GM12878 (cell line): Measurements from ENCODE around the gene TCF4.

Source experiments
- EP300 ChIP-seq, 2 experiments: fragments of 150-350 bp in 1 of 2; IDR thresholded peaks; 2 replicates each; pipeline ENCODE4 v1.6.1; 2011 to 2012; ENCODE audit warnings: low read depth in 2 of 2, low read length in 2 of 2, borderline replicate concordance in 1 of 2, improper control_type of control experiment in 1 of 2, inconsistent platforms in 1 of 2; ENCODE audit not compliant: control insufficient read depth in 1 of 2
- ESRRA ChIP-seq: IDR thresholded peaks from 2 replicates; pipeline ENCODE4 v1.6.1; 2012; ENCODE audit warnings: mild to moderate bottlenecking, low read length, improper control_type of control experiment
- HCFC1 ChIP-seq: fragments of 150-350 bp; IDR thresholded peaks from 2 replicates; pipeline ENCODE4 v1.6.1; 2014; ENCODE audit warnings: low read length
- HDAC2 ChIP-seq: fragments of 200-600 bp; sonication (generic); IDR thresholded peaks from 2 replicates; pipeline ENCODE4 v1.6.1; 2017
- NR2F1 ChIP-seq: fragments of 450-650 bp; conservative IDR thresholded peaks from 2 replicates; pipeline ENCODE4 v1.6.1; 2017; ENCODE audit warnings: mild to moderate bottlenecking
- POLR2AphosphoS5 ChIP-seq: IDR thresholded peaks from 2 replicates; pipeline ENCODE4 v1.6.1; 2011; ENCODE audit warnings: mild to moderate bottlenecking, low read length, inconsistent platforms
- RFX5 ChIP-seq: IDR thresholded peaks from 2 replicates; pipeline ENCODE4 v1.6.1; 2011; ENCODE audit warnings: low read depth, low read length, improper control_type of control experiment
- TARDBP ChIP-seq: IDR thresholded peaks from 2 replicates; pipeline ENCODE4 v1.6.1; 2016; ENCODE audit warnings: borderline replicate concordance
- TF ChIP-seq, protein P1 (sequence below), 3 experiments: IDR thresholded peaks in 2 of 3; conservative IDR thresholded peaks in 1 of 3; 2 replicates each; pipeline ENCODE4 v1.5.1; 2011; ENCODE audit warnings: low read depth in 3 of 3, low read length in 3 of 3, mild to moderate bottlenecking in 3 of 3, control low read depth in 2 of 3, moderate library complexity in 2 of 3, inconsistent platforms in 1 of 3, mixed read lengths in 1 of 3; ENCODE audit not compliant: control insufficient read depth in 2 of 3, insufficient read depth in 1 of 3; ENCODE audit errors: extremely low read depth in 1 of 3
- TF ChIP-seq, protein P2 (sequence below): fragments of 450-650 bp; IDR thresholded peaks from 2 replicates; pipeline ENCODE4 v1.6.1; 2017; ENCODE audit warnings: mild to moderate bottlenecking
- TF ChIP-seq, protein P3 (sequence below): IDR thresholded peaks from 2 replicates; pipeline ENCODE4 v1.6.1; 2012; ENCODE audit warnings: low read length, inconsistent platforms
- TF ChIP-seq, protein P4 (sequence below): fragments of 150-350 bp; IDR thresholded peaks from 2 replicates; pipeline ENCODE4 v1.6.1; 2014; ENCODE audit warnings: mild to moderate bottlenecking, low read depth, low read length

DNA sequence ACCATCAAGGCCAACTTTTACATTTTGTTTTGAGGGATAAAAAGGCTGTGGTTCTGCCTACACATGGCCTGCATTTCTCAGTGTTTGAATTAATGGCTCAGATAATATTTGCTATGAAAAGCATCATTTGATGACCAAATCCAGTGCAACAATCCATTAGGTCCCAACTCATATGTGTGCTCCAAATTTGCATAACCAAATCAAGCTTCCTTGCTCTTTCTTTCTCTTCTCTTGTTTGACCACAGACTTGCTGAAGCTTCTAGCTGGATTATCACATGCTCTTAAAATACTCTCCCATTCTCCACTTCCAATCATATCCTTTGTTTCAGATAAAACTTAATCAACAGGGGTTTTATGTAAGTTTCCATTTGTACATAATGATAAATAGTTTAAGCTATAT, 147.0 kb downstream of the TCF4 start:
- no peak for TF ChIP-seq HDAC2
- TF ChIP-seq NR2F1 = no peak
- TF ChIP-seq, protein P1, sequence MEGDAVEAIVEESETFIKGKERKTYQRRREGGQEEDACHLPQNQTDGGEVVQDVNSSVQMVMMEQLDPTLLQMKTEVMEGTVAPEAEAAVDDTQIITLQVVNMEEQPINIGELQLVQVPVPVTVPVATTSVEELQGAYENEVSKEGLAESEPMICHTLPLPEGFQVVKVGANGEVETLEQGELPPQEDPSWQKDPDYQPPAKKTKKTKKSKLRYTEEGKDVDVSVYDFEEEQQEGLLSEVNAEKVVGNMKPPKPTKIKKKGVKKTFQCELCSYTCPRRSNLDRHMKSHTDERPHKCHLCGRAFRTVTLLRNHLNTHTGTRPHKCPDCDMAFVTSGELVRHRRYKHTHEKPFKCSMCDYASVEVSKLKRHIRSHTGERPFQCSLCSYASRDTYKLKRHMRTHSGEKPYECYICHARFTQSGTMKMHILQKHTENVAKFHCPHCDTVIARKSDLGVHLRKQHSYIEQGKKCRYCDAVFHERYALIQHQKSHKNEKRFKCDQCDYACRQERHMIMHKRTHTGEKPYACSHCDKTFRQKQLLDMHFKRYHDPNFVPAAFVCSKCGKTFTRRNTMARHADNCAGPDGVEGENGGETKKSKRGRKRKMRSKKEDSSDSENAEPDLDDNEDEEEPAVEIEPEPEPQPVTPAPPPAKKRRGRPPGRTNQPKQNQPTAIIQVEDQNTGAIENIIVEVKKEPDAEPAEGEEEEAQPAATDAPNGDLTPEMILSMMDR (IDR thresholded peaks at IDR 0.05 in 2 of 3, conservative IDR thresholded peaks at IDR 0.05 in 1 of 3; ENCODE audit: control insufficient read depth in 2 of 3, extremely low read depth in 1 of 3, insufficient read depth in 1 of 3, low read depth in 3 of 3, low read length in 3 of 3) = no peak
- no peak for TF ChIP-seq POLR2AphosphoS5
- TF ChIP-seq TARDBP = no peak
- no peak for TF ChIP-seq EP300 (IDR thresholded peaks at IDR 0.05; ENCODE audit: borderline replicate concordance in 1 of 2, control insufficient read depth in 1 of 2, low read depth in 2 of 2, low read length in 2 of 2)
- no peak for TF ChIP-seq HCFC1
- TF ChIP-seq RFX5 = no peak
- TF ChIP-seq, protein P2, sequence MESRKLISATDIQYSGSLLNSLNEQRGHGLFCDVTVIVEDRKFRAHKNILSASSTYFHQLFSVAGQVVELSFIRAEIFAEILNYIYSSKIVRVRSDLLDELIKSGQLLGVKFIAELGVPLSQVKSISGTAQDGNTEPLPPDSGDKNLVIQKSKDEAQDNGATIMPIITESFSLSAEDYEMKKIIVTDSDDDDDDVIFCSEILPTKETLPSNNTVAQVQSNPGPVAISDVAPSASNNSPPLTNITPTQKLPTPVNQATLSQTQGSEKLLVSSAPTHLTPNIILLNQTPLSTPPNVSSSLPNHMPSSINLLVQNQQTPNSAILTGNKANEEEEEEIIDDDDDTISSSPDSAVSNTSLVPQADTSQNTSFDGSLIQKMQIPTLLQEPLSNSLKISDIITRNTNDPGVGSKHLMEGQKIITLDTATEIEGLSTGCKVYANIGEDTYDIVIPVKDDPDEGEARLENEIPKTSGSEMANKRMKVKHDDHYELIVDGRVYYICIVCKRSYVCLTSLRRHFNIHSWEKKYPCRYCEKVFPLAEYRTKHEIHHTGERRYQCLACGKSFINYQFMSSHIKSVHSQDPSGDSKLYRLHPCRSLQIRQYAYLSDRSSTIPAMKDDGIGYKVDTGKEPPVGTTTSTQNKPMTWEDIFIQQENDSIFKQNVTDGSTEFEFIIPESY = no peak
- TF ChIP-seq, protein P3, sequence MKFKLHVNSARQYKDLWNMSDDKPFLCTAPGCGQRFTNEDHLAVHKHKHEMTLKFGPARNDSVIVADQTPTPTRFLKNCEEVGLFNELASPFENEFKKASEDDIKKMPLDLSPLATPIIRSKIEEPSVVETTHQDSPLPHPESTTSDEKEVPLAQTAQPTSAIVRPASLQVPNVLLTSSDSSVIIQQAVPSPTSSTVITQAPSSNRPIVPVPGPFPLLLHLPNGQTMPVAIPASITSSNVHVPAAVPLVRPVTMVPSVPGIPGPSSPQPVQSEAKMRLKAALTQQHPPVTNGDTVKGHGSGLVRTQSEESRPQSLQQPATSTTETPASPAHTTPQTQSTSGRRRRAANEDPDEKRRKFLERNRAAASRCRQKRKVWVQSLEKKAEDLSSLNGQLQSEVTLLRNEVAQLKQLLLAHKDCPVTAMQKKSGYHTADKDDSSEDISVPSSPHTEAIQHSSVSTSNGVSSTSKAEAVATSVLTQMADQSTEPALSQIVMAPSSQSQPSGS = no peak
- no peak for TF ChIP-seq ESRRA
- TF ChIP-seq, protein P4, sequence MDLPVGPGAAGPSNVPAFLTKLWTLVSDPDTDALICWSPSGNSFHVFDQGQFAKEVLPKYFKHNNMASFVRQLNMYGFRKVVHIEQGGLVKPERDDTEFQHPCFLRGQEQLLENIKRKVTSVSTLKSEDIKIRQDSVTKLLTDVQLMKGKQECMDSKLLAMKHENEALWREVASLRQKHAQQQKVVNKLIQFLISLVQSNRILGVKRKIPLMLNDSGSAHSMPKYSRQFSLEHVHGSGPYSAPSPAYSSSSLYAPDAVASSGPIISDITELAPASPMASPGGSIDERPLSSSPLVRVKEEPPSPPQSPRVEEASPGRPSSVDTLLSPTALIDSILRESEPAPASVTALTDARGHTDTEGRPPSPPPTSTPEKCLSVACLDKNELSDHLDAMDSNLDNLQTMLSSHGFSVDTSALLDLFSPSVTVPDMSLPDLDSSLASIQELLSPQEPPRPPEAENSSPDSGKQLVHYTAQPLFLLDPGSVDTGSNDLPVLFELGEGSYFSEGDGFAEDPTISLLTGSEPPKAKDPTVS = no peak
